GM23338 (cell line): Measurements from ENCODE around the gene PPFIBP1. TPM values are rescaled to one million over a fixed set of nuclear protein-coding genes. Genes with fewer than 3 reads are reported as not detected.

Source experiments
- ATAC-seq: fragments of 200-7000 bp; cut with Tn5 transposase; 3 replicates; pipeline ENCODE4 v1.9.1; 2020
- DNase-seq: peaks from one replicate; pipeline ENCODE4 v3.0.0-alpha.2; 2015; ENCODE audit warnings: low spot score
- H2AFZ ChIP-seq: fragments of 200-600 bp; sonication (generic); 2 replicates; pipeline ENCODE4 v1.8.0; 2016; ENCODE audit warnings: antibody characterized with exemption, mild to moderate bottlenecking, moderate library complexity
- H3F3A ChIP-seq: fragments of 200-600 bp; sonication (generic); replicated peaks from 2 replicates; pipeline ENCODE4 v1.8.0; 2017; ENCODE audit warnings: antibody characterized with exemption, mixed run types, low read depth
- H3K27ac ChIP-seq: fragments of 200-600 bp; sonication (generic); 2 replicates; pipeline ENCODE4 v1.6.1; 2016; ENCODE audit warnings: low read depth
- H3K27me3 ChIP-seq: fragments of 200-600 bp; sonication (generic); 2 replicates; pipeline ENCODE4 v1.8.0; 2016; ENCODE audit warnings: mild to moderate bottlenecking, mixed run types, moderate library complexity; ENCODE audit not compliant: insufficient read depth
- H3K36me3 ChIP-seq: fragments of 200-600 bp; sonication (generic); 2 replicates; pipeline ENCODE4 v1.8.0; 2016; ENCODE audit warnings: mild to moderate bottlenecking; ENCODE audit not compliant: insufficient read depth
- H3K4me1 ChIP-seq: fragments of 200-600 bp; sonication (generic); 2 replicates; pipeline ENCODE4 v1.8.0; 2016; ENCODE audit warnings: mild to moderate bottlenecking, moderate library complexity; ENCODE audit not compliant: insufficient read depth
- H3K4me2 ChIP-seq: fragments of 200-600 bp; sonication (generic); 2 replicates; pipeline ENCODE4 v1.7.1; 2017; ENCODE audit warnings: mixed run types
- H3K4me3 ChIP-seq: fragments of 200-600 bp; sonication (generic); 2 replicates; pipeline ENCODE4 v1.6.1; 2016; ENCODE audit warnings: mixed run types
- H3K79me2 ChIP-seq: fragments of 200-600 bp; sonication (generic); replicated peaks from 2 replicates; pipeline ENCODE4 v1.8.0; 2017; ENCODE audit warnings: mild to moderate bottlenecking; ENCODE audit not compliant: insufficient read depth
- H3K9me2 ChIP-seq: fragments of 200-600 bp; sonication (generic); 2 replicates; pipeline ENCODE4 v1.8.0; 2017; ENCODE audit not compliant: insufficient read depth
- H4K20me1 ChIP-seq: fragments of 200-600 bp; sonication (generic); replicated peaks from 2 replicates; pipeline ENCODE4 v1.8.0; 2017; ENCODE audit warnings: mild to moderate bottlenecking; ENCODE audit not compliant: insufficient read depth
- H3K27ac Mint-ChIP-seq: 2 replicates; pipeline ENCODE4 v1.8.0; 2020; ENCODE audit warnings: inconsistent platforms, mild to moderate bottlenecking, moderate library complexity, mixed read lengths
- H3K27me3 Mint-ChIP-seq: 3 replicates; pipeline ENCODE4 v1.8.0; 2022; ENCODE audit warnings: low read depth, mild to moderate bottlenecking, moderate library complexity, mixed read lengths, inconsistent platforms; ENCODE audit not compliant: insufficient read depth, poor library complexity
- H3K36me3 Mint-ChIP-seq: 3 replicates; pipeline ENCODE4 v1.8.0; 2021; ENCODE audit warnings: low read depth, mild to moderate bottlenecking, inconsistent platforms, moderate library complexity, mixed read lengths
- H3K4me1 Mint-ChIP-seq: 3 replicates; pipeline ENCODE4 v1.8.0; 2020; ENCODE audit warnings: mild to moderate bottlenecking, inconsistent platforms, mixed read lengths
- H3K4me3 Mint-ChIP-seq: 3 replicates; pipeline ENCODE4 v1.8.0; 2021; ENCODE audit warnings: moderate library complexity, mild to moderate bottlenecking, inconsistent platforms, mixed read lengths
- H3K9me3 Mint-ChIP-seq: 3 replicates; pipeline ENCODE4 v1.8.0; 2020; ENCODE audit warnings: moderate library complexity, mild to moderate bottlenecking, inconsistent platforms, mixed read lengths
- NANOG ChIP-seq: IDR thresholded peaks from 2 replicates; pipeline ENCODE4 v1.6.1; 2016; ENCODE audit warnings: antibody characterized with exemption, borderline replicate concordance
- STAT1 ChIP-seq: IDR thresholded peaks from one replicate; pipeline ENCODE4 v1.6.1; 2016; ENCODE audit warnings: antibody characterized with exemption; ENCODE audit not compliant: unreplicated experiment
- ZNF114 ChIP-seq: fragments of 250-450 bp; sonication (Bioruptor Pico); IDR thresholded peaks from 2 replicates; pipeline ENCODE4 v1.5.0; 2020; ENCODE audit warnings: mild to moderate bottlenecking, moderate library complexity
- ZNF331 ChIP-seq: fragments of 250-450 bp; sonication (Bioruptor Pico); IDR thresholded peaks from 2 replicates; pipeline ENCODE4 v1.5.0; 2020; ENCODE audit warnings: low read depth, mild to moderate bottlenecking, moderate library complexity
- polyA plus RNA-seq: library from polyadenylated mRNA; unstranded; fragments of >200 nt; fragmentation: Nextera tagmentation; extraction: Ambion mirVana; gene quantifications from 2 replicates; pipeline ENCODE4 v1.2.1, GENCODE V29; 2016
- total RNA-seq: library from RNA; depleted of rRNA; stranded (reverse); fragments of >200 nt; shearing (Covaris generic); gene quantifications from 2 replicates; pipeline ENCODE4 v1.2.3, GENCODE V29; 2014
- TF ChIP-seq, protein P1 (sequence below): IDR thresholded peaks from 2 replicates; pipeline ENCODE4 v1.6.1; 2016; ENCODE audit warnings: antibody characterized with exemption
- TF ChIP-seq, protein P2 (sequence below), 2 experiments: fragments of 200-600 bp in 1 of 2; sonication (generic) in 1 of 2; conservative IDR thresholded peaks; 2 replicates each; pipeline versions ENCODE4 v1.5.1 to v1.6.1; 2016 to 2017; ENCODE audit warnings: antibody characterized with exemption in 2 of 2, low read depth in 2 of 2, mild to moderate bottlenecking in 2 of 2, moderate library complexity in 1 of 2
- TF ChIP-seq, protein P3 (sequence below): fragments of 250-450 bp; sonication (Bioruptor Pico); IDR thresholded peaks from 2 replicates; pipeline ENCODE4 v1.5.0; 2020; ENCODE audit warnings: mild to moderate bottlenecking, moderate library complexity

PPFIBP1 gene
- total and polyA plus RNA-seq, 2 experiments from 2014 or later: 33.2 to 41.9 TPM

DNA sequence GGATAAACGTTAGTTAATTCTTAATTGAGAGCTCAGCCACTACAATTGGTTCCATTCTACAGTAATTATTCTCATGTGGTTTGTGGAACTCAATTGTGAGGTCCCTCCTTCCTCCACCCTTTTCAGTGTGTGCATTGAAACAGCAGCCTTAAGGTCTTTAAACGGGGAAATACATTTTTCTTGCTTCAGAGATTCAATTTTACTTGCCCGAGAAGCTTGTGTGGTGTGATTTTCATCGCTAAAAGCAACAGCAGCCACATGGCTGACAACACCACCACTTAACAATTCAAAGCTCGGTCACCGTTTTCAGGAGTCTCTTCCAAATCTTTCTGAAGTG, 733 bp upstream of the PPFIBP1 start (continued):
- TF ChIP-seq, protein P1, sequence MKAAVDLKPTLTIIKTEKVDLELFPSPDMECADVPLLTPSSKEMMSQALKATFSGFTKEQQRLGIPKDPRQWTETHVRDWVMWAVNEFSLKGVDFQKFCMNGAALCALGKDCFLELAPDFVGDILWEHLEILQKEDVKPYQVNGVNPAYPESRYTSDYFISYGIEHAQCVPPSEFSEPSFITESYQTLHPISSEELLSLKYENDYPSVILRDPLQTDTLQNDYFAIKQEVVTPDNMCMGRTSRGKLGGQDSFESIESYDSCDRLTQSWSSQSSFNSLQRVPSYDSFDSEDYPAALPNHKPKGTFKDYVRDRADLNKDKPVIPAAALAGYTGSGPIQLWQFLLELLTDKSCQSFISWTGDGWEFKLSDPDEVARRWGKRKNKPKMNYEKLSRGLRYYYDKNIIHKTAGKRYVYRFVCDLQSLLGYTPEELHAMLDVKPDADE: no peak
- TF ChIP-seq, protein P2, sequence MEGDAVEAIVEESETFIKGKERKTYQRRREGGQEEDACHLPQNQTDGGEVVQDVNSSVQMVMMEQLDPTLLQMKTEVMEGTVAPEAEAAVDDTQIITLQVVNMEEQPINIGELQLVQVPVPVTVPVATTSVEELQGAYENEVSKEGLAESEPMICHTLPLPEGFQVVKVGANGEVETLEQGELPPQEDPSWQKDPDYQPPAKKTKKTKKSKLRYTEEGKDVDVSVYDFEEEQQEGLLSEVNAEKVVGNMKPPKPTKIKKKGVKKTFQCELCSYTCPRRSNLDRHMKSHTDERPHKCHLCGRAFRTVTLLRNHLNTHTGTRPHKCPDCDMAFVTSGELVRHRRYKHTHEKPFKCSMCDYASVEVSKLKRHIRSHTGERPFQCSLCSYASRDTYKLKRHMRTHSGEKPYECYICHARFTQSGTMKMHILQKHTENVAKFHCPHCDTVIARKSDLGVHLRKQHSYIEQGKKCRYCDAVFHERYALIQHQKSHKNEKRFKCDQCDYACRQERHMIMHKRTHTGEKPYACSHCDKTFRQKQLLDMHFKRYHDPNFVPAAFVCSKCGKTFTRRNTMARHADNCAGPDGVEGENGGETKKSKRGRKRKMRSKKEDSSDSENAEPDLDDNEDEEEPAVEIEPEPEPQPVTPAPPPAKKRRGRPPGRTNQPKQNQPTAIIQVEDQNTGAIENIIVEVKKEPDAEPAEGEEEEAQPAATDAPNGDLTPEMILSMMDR (conservative IDR thresholded peaks at IDR 0.05; ENCODE audit: low read depth in 2 of 2): no peak
- TF ChIP-seq ZNF114 (CRISPR knock-in tag) (no peak), STAT1 (no peak), ZNF331 (CRISPR knock-in tag) (no peak)

DNA sequence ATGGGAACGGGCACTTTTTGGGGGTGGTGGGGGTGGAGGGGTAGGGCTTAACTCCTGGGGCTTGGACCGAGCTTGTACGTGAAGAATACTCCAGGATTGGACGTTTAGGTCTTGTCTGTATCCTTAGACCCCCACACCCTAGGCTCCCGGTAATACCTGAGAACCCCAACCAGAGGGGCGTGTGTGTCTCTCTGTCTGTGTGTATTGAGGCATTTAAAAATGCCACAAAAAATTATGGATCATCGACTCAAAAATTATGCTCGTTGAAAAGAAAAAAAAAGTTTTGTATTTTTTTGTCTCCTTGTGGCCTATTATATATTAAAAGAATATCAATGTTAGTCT, 459 bp downstream of the PPFIBP1 start:
- TF ChIP-seq NANOG: no peak
- Histone ChIP-seq H3F3A (no peaks in the 10 kb centered on the region), H3K4me1 (peaks cover 40% of the 10 kb centered on the region), H3K36me3 (no peaks in the 10 kb centered on the region), H3K9me2 (no peaks in the 10 kb centered on the region), H3K27ac (no peak overlapping the region), H3K4me2 (peak overlapping the region; percentile 83), H3K79me2 (peaks cover 43% of the 10 kb centered on the region), H2AFZ (no peak overlapping the region), H3K27me3 (peaks cover 12% of the 10 kb centered on the region), H4K20me1 (peaks cover 4% of the 10 kb centered on the region), H3K4me3 (peak overlapping the region; percentile 56)
- Mint-ChIP-seq H3K4me3 (peak overlapping the region; percentile 75), H3K36me3 (no peaks in the 10 kb centered on the region), H3K27me3 (peaks cover 4% of the 10 kb centered on the region), H3K4me1 (peaks cover 48% of the 10 kb centered on the region), H3K27ac (no peak overlapping the region), H3K9me3 (no peaks in the 10 kb centered on the region)
- ATAC-seq: peak; percentile 31
- DNase-seq: no peak

DNA sequence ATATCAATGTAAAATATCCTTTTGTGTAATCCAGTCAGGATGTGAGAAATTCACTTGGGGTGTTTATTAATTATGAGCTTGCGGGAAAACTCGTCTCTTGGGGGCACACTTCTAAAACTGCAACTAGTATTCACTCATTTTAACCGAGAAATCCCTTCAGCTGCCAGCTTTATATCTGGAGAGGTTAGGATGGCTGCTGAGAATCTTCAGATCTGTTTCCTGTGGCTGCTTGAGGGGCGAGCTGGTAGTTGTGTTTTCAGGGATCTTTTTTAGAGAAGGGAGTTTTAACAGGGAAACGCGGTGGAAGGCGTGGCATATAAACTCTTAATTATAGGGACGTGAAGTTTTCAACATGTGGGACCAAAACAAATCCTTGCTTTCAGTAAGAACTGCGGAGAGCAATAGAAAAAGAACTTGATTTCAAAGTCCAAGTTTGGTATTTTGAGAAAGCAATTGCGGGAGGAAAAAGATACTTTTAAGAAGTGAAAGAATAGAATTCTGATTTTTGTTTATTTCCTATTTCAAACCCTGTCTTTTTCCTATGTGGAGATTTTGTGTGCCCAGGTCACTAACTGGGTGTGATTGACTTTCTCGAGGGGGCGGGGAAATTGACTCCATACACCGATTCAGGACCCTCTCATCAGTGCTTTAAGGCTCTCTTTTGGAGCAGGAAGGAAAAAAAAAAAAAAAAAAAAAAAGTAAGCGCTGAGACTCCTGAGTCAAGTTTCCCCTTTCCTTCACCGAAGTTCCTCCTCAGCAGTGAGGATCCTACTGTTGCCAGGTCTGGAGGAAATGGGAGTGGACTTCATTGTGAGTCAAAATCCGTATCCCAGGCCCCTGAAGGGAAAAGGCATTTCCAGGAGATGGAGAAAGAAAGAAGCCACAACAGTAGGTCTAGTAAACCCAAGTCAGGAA, 1.1 kb downstream of the PPFIBP1 start:
- Histone ChIP-seq H4K20me1 (peaks cover 4% of the 10 kb centered on the region), H3K27ac (no peak overlapping the region), H3K4me3 (peak overlapping the region; percentile 56), H3K79me2 (peaks cover 48% of the 10 kb centered on the region), H3K4me1 (peaks cover 40% of the 10 kb centered on the region), H3K4me2 (peak overlapping the region; percentile 83), H3K27me3 (peaks cover 12% of the 10 kb centered on the region), H3K9me2 (no peaks in the 10 kb centered on the region), H2AFZ (no peak overlapping the region), H3K36me3 (no peaks in the 10 kb centered on the region), H3F3A (no peaks in the 10 kb centered on the region)
- no peaks in the 10 kb centered on the region for H3K36me3 Mint-ChIP-seq
- H3K4me3 Mint-ChIP-seq: peak overlapping the region; percentile 75
- peak; percentile 12 for ATAC-seq
- H3K27me3 Mint-ChIP-seq: peaks cover 4% of the 10 kb centered on the region
- peaks cover 45% of the 10 kb centered on the region for H3K4me1 Mint-ChIP-seq
- DNase-seq: peak; percentile 85
- no peaks in the 10 kb centered on the region for H3K9me3 Mint-ChIP-seq
- no peak overlapping the region for H3K27ac Mint-ChIP-seq
- TF ChIP-seq ZNF331 (CRISPR knock-in tag): no peak
- TF ChIP-seq NANOG: no peak
- no peak for TF ChIP-seq ZNF114 (CRISPR knock-in tag)
- TF ChIP-seq, protein P3, sequence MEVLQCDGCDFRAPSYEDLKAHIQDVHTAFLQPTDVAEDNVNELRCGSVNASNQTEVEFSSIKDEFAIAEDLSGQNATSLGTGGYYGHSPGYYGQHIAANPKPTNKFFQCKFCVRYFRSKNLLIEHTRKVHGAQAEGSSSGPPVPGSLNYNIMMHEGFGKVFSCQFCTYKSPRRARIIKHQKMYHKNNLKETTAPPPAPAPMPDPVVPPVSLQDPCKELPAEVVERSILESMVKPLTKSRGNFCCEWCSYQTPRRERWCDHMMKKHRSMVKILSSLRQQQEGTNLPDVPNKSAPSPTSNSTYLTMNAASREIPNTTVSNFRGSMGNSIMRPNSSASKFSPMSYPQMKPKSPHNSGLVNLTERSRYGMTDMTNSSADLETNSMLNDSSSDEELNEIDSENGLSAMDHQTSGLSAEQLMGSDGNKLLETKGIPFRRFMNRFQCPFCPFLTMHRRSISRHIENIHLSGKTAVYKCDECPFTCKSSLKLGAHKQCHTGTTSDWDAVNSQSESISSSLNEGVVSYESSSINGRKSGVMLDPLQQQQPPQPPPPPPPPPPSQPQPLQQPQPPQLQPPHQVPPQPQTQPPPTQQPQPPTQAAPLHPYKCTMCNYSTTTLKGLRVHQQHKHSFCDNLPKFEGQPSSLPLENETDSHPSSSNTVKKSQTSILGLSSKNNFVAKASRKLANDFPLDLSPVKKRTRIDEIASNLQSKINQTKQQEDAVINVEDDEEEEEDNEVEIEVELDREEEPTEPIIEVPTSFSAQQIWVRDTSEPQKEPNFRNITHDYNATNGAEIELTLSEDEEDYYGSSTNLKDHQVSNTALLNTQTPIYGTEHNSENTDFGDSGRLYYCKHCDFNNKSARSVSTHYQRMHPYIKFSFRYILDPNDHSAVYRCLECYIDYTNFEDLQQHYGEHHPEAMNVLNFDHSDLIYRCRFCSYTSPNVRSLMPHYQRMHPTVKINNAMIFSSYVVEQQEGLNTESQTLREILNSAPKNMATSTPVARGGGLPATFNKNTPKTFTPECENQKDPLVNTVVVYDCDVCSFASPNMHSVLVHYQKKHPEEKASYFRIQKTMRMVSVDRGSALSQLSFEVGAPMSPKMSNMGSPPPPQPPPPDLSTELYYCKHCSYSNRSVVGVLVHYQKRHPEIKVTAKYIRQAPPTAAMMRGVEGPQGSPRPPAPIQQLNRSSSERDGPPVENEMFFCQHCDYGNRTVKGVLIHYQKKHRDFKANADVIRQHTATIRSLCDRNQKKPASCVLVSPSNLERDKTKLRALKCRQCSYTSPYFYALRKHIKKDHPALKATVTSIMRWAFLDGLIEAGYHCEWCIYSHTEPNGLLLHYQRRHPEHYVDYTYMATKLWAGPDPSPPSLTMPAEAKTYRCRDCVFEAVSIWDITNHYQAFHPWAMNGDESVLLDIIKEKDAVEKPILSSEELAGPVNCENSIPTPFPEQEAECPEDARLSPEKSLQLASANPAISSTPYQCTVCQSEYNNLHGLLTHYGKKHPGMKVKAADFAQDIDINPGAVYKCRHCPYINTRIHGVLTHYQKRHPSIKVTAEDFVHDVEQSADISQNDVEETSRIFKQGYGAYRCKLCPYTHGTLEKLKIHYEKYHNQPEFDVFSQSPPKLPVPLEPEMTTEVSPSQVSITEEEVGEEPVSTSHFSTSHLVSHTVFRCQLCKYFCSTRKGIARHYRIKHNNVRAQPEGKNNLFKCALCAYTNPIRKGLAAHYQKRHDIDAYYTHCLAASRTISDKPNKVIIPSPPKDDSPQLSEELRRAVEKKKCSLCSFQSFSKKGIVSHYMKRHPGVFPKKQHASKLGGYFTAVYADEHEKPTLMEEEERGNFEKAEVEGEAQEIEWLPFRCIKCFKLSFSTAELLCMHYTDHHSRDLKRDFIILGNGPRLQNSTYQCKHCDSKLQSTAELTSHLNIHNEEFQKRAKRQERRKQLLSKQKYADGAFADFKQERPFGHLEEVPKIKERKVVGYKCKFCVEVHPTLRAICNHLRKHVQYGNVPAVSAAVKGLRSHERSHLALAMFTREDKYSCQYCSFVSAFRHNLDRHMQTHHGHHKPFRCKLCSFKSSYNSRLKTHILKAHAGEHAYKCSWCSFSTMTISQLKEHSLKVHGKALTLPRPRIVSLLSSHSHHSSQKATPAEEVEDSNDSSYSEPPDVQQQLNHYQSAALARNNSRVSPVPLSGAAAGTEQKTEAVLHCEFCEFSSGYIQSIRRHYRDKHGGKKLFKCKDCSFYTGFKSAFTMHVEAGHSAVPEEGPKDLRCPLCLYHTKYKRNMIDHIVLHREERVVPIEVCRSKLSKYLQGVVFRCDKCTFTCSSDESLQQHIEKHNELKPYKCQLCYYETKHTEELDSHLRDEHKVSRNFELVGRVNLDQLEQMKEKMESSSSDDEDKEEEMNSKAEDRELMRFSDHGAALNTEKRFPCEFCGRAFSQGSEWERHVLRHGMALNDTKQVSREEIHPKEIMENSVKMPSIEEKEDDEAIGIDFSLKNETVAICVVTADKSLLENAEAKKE: peak; percentile 69
- TF ChIP-seq, protein P1: no peak
